Activated naive CD4-positive, alpha-beta T cell treated with anti-CD3 and anti-CD28 coated beads, Interleukin-2, amount 10 ng/mL, durations not matched to agents 7 days and 5 days (primary cell): ENCODE data around the gene SPAG17.

Experiments used
- CTCF ChIA-PET: fragments of 350-600 bp; sonication (Branson Sonifier 250); formaldehyde crosslinking; loops from one replicate; lab custom pipeline; 2021; ENCODE audit warnings: antibody characterized with exemption; lab: Charles Lee
- DNase-seq: peaks from one replicate; pipeline ENCODE4 v3.0.0-alpha.2; 2020
- H3K27ac Mint-ChIP-seq: one replicate; pipeline ENCODE4 v1.8.0; 2021; ENCODE audit warnings: mild to moderate bottlenecking, moderate library complexity, mixed read lengths
- H3K27me3 Mint-ChIP-seq: one replicate; pipeline ENCODE4 v1.8.0; 2021; ENCODE audit warnings: mild to moderate bottlenecking, mixed read lengths
- H3K36me3 Mint-ChIP-seq: one replicate; pipeline ENCODE4 v1.8.0; 2021; ENCODE audit warnings: mixed read lengths
- H3K4me1 Mint-ChIP-seq: one replicate; pipeline ENCODE4 v1.8.0; 2021; ENCODE audit warnings: mixed read lengths
- H3K4me3 Mint-ChIP-seq: one replicate; pipeline ENCODE4 v1.8.0; 2021; ENCODE audit warnings: mild to moderate bottlenecking, moderate library complexity, mixed read lengths
- H3K9me3 Mint-ChIP-seq: one replicate; pipeline ENCODE4 v1.8.0; 2021; ENCODE audit warnings: mixed read lengths

Gene SPAG17

GRCh38 chr1:118200836-118201235 is 15.8 kb upstream of the SPAG17 start:
- H3K27me3 Mint-ChIP-seq: no peaks in the 10 kb centered on the region
- no peak overlapping the region for H3K4me3 Mint-ChIP-seq
- CTCF ChIA-PET: no interaction called here
- no peak overlapping the region for H3K27ac Mint-ChIP-seq
- H3K9me3 Mint-ChIP-seq: no peaks in the 10 kb centered on the region
- no peaks in the 10 kb centered on the region for H3K4me1 Mint-ChIP-seq
- no peaks in the 10 kb centered on the region for H3K36me3 Mint-ChIP-seq
- no peak for DNase-seq

- H3K4me1 Mint-ChIP-seq: no peaks in the 10 kb centered on the region
- H3K9me3 Mint-ChIP-seq: peaks cover 7% of the 10 kb centered on the region
- no peak overlapping the region for H3K4me3 Mint-ChIP-seq
- DNase-seq: no peak
- CTCF ChIA-PET: no interaction called here
- no peaks in the 10 kb centered on the region for H3K27me3 Mint-ChIP-seq
- no peaks in the 10 kb centered on the region for H3K36me3 Mint-ChIP-seq
- H3K27ac Mint-ChIP-seq: no peak overlapping the region
These were observed 5.5 kb upstream of the SPAG17 start for GRCh38 chr1:118190561-118190960.

GRCh38 chr1:118189564-118189963 is 4.5 kb upstream of the SPAG17 start:
- DNase-seq: no peak
- CTCF ChIA-PET: no interaction called here
- H3K9me3 Mint-ChIP-seq: peaks cover 7% of the 10 kb centered on the region
- no peak overlapping the region for H3K4me3 Mint-ChIP-seq
- H3K36me3 Mint-ChIP-seq: no peaks in the 10 kb centered on the region
- no peak overlapping the region for H3K27ac Mint-ChIP-seq
- peaks cover 7% of the 10 kb centered on the region for H3K27me3 Mint-ChIP-seq
- peaks cover 2% of the 10 kb centered on the region for H3K4me1 Mint-ChIP-seq

GRCh38 chr1:118188411-118188810 is 3.4 kb upstream of the SPAG17 start:
- Mint-ChIP-seq H3K9me3 (peaks cover 7% of the 10 kb centered on the region), H3K27me3 (peaks cover 7% of the 10 kb centered on the region), H3K36me3 (no peaks in the 10 kb centered on the region), H3K27ac (no peak overlapping the region), H3K4me3 (no peak overlapping the region), H3K4me1 (peaks cover 2% of the 10 kb centered on the region)
- no peak for DNase-seq
- CTCF ChIA-PET: no interaction called here

- Mint-ChIP-seq H3K27me3 (peaks cover 7% of the 10 kb centered on the region), H3K9me3 (peaks cover 4% of the 10 kb centered on the region), H3K27ac (no peak overlapping the region), H3K4me3 (no peak overlapping the region), H3K4me1 (peaks cover 2% of the 10 kb centered on the region), H3K36me3 (no peaks in the 10 kb centered on the region)
- no peak for DNase-seq
- CTCF ChIA-PET: interaction anchor here (1.0 kb wide), 1 partner anchor 50 kb away, joined by 3 read pairs; no protein-coding TSS in a partner anchor
These were observed 998 bp upstream of the SPAG17 start for GRCh38 chr1:118186026-118186425.

GRCh38 chr1:118184739-118185083 is 317 bp downstream of the SPAG17 start:
- peaks cover 4% of the 10 kb centered on the region for H3K9me3 Mint-ChIP-seq
- CTCF ChIA-PET: no interaction called here
- no peak overlapping the region for H3K4me3 Mint-ChIP-seq
- H3K27me3 Mint-ChIP-seq: peaks cover 7% of the 10 kb centered on the region
- no peak overlapping the region for H3K27ac Mint-ChIP-seq
- no peak for DNase-seq
- no peaks in the 10 kb centered on the region for H3K36me3 Mint-ChIP-seq
- peaks cover 2% of the 10 kb centered on the region for H3K4me1 Mint-ChIP-seq

- Mint-ChIP-seq H3K9me3 (peaks cover 4% of the 10 kb centered on the region), H3K27ac (no peak overlapping the region), H3K36me3 (no peaks in the 10 kb centered on the region), H3K4me3 (no peak overlapping the region), H3K4me1 (peaks cover 2% of the 10 kb centered on the region), H3K27me3 (peaks cover 7% of the 10 kb centered on the region)
- DNase-seq: no peak
- CTCF ChIA-PET: no interaction called here
These were observed 1.4 kb downstream of the SPAG17 start for GRCh38 chr1:118183586-118183985.

GRCh38 chr1:118177998-118178397 is 7.0 kb downstream of the SPAG17 start:
- H3K4me3 Mint-ChIP-seq: no peak overlapping the region
- peaks cover 3% of the 10 kb centered on the region for H3K9me3 Mint-ChIP-seq
- CTCF ChIA-PET: no interaction called here
- no peaks in the 10 kb centered on the region for H3K36me3 Mint-ChIP-seq
- no peak overlapping the region for H3K27ac Mint-ChIP-seq
- no peaks in the 10 kb centered on the region for H3K4me1 Mint-ChIP-seq
- no peak for DNase-seq
- no peaks in the 10 kb centered on the region for H3K27me3 Mint-ChIP-seq

GRCh38 chr1:118169016-118169415 is 16.0 kb downstream of the SPAG17 start:
- H3K36me3 Mint-ChIP-seq: no peaks in the 10 kb centered on the region
- H3K9me3 Mint-ChIP-seq: peaks cover 2% of the 10 kb centered on the region
- no peak for DNase-seq
- CTCF ChIA-PET: no interaction called here
- H3K4me1 Mint-ChIP-seq: no peaks in the 10 kb centered on the region
- H3K4me3 Mint-ChIP-seq: no peak overlapping the region
- H3K27ac Mint-ChIP-seq: no peak overlapping the region
- no peaks in the 10 kb centered on the region for H3K27me3 Mint-ChIP-seq

GRCh38 chr1:118160806-118161205 is 24.2 kb downstream of the SPAG17 start:
- no peaks in the 10 kb centered on the region for H3K27me3 Mint-ChIP-seq
- H3K4me3 Mint-ChIP-seq: no peak overlapping the region
- no peaks in the 10 kb centered on the region for H3K9me3 Mint-ChIP-seq
- CTCF ChIA-PET: no interaction called here
- H3K4me1 Mint-ChIP-seq: no peaks in the 10 kb centered on the region
- H3K27ac Mint-ChIP-seq: no peak overlapping the region
- no peak for DNase-seq
- no peaks in the 10 kb centered on the region for H3K36me3 Mint-ChIP-seq

- H3K27me3 Mint-ChIP-seq: no peaks in the 10 kb centered on the region
- CTCF ChIA-PET: no interaction called here
- no peak overlapping the region for H3K4me3 Mint-ChIP-seq
- no peak for DNase-seq
- no peak overlapping the region for H3K27ac Mint-ChIP-seq
- no peaks in the 10 kb centered on the region for H3K9me3 Mint-ChIP-seq
- H3K4me1 Mint-ChIP-seq: no peaks in the 10 kb centered on the region
- H3K36me3 Mint-ChIP-seq: no peaks in the 10 kb centered on the region
These were observed 25.5 kb downstream of the SPAG17 start for GRCh38 chr1:118159569-118159968.

- no peak overlapping the region for H3K4me3 Mint-ChIP-seq
- CTCF ChIA-PET: no interaction called here
- no peak overlapping the region for H3K27ac Mint-ChIP-seq
- no peaks in the 10 kb centered on the region for H3K4me1 Mint-ChIP-seq
- H3K9me3 Mint-ChIP-seq: no peaks in the 10 kb centered on the region
- H3K36me3 Mint-ChIP-seq: no peaks in the 10 kb centered on the region
- no peaks in the 10 kb centered on the region for H3K27me3 Mint-ChIP-seq
- DNase-seq: no peak
These were observed 26.1 kb downstream of the SPAG17 start for GRCh38 chr1:118158924-118159323.

- no peak overlapping the region for H3K4me3 Mint-ChIP-seq
- no peaks in the 10 kb centered on the region for H3K9me3 Mint-ChIP-seq
- H3K36me3 Mint-ChIP-seq: no peaks in the 10 kb centered on the region
- no peak for DNase-seq
- no peaks in the 10 kb centered on the region for H3K27me3 Mint-ChIP-seq
- H3K27ac Mint-ChIP-seq: no peak overlapping the region
- CTCF ChIA-PET: no interaction called here
- no peaks in the 10 kb centered on the region for H3K4me1 Mint-ChIP-seq
These were observed 27.5 kb downstream of the SPAG17 start for GRCh38 chr1:118157506-118157905.

GRCh38 chr1:118155106-118155505 is 29.9 kb downstream of the SPAG17 start:
- H3K9me3 Mint-ChIP-seq: no peaks in the 10 kb centered on the region
- H3K4me1 Mint-ChIP-seq: no peaks in the 10 kb centered on the region
- no peak overlapping the region for H3K4me3 Mint-ChIP-seq
- no peak overlapping the region for H3K27ac Mint-ChIP-seq
- no peaks in the 10 kb centered on the region for H3K27me3 Mint-ChIP-seq
- no peak for DNase-seq
- H3K36me3 Mint-ChIP-seq: no peaks in the 10 kb centered on the region
- CTCF ChIA-PET: no interaction called here

- no peaks in the 10 kb centered on the region for H3K4me1 Mint-ChIP-seq
- H3K36me3 Mint-ChIP-seq: no peaks in the 10 kb centered on the region
- DNase-seq: no peak
- no peak overlapping the region for H3K27ac Mint-ChIP-seq
- H3K9me3 Mint-ChIP-seq: no peaks in the 10 kb centered on the region
- H3K4me3 Mint-ChIP-seq: no peak overlapping the region
- CTCF ChIA-PET: no interaction called here
- H3K27me3 Mint-ChIP-seq: no peaks in the 10 kb centered on the region
These were observed 30.8 kb downstream of the SPAG17 start for GRCh38 chr1:118154220-118154619.

GRCh38 chr1:118151312-118151937 is 33.6 kb downstream of the SPAG17 start:
- DNase-seq: peak; percentile 56
- H3K27ac Mint-ChIP-seq: no peak overlapping the region
- H3K4me1 Mint-ChIP-seq: no peaks in the 10 kb centered on the region
- no peaks in the 10 kb centered on the region for H3K27me3 Mint-ChIP-seq
- CTCF ChIA-PET: interaction anchor here (2.0 kb wide), 1 partner anchor 857 kb away, joined by 10 read pairs; no protein-coding TSS in a partner anchor
- H3K4me3 Mint-ChIP-seq: no peak overlapping the region
- H3K9me3 Mint-ChIP-seq: no peaks in the 10 kb centered on the region
- no peaks in the 10 kb centered on the region for H3K36me3 Mint-ChIP-seq
